T-cell (primary cell): ENCODE data around the gene COLGALT1. TPM values are rescaled to one million over a fixed set of nuclear protein-coding genes. Genes with fewer than 3 reads are reported as not detected.
"Not testable (repeated sequence)": the region's sequence is repeated elsewhere in the genome, so short reads cannot be mapped to it uniquely, and the experiment has no call there.

Experiments used
- ATAC-seq, 4 experiments: fragments of 200-7000 bp in 3 of 4; fragments of 150-1000 bp in 1 of 4; cut with Tn5 transposase; replicated peaks in 1 of 4; 1 replicate in 3 of 4; 2 replicates in 1 of 4; pipeline ENCODE4 v1.10.0; 2021; ENCODE audit warnings: moderate library complexity in 3 of 4, mild to moderate bottlenecking in 2 of 4, moderate number of reproducible peaks in 1 of 4
- CTCF ChIA-PET, 2 donors: fragments of 300-600 bp; sonication (Branson Sonifier 250); formaldehyde crosslinking; loops; one replicate each; lab custom pipeline; 2022; ENCODE audit warnings: antibody characterized with exemption in 2 of 2; lab: Charles Lee
- POLR2A ChIA-PET, 2 donors: fragments of 300-600 bp; sonication (Branson Sonifier 250); formaldehyde crosslinking; loops; one replicate each; lab custom pipeline; 2022; ENCODE audit warnings: antibody characterized with exemption in 2 of 2; lab: Charles Lee
- DNase-seq, 35 experiments: peaks; one replicate each; pipeline versions ENCODE4 v3.0.0 to v3.0.0-alpha.2; 2013 to 2023
- H3K27ac ChIP-seq: one replicate; pipeline ENCODE4 v1.5.1; 2013; ENCODE audit warnings: low read length
- H3K27me3 ChIP-seq, 2 experiments: replicated peaks in 1 of 2; 1 replicate in 1 of 2; 2 replicates in 1 of 2; pipeline versions ENCODE4 v1.6.1 to v1.7.0; 2013; ENCODE audit warnings: low read length in 1 of 2, mixed read lengths in 1 of 2; ENCODE audit not compliant: control insufficient read depth in 2 of 2, insufficient read depth in 2 of 2; ENCODE audit errors: extremely low read depth in 1 of 2
- H3K36me3 ChIP-seq, 2 donors: 1 replicate in 1 of 2; 2 replicates in 1 of 2; pipeline versions ENCODE4 v1.6.1 to v1.7.0; 2013; ENCODE audit warnings: low read length in 1 of 2; ENCODE audit not compliant: control insufficient read depth in 2 of 2, insufficient read depth in 1 of 2; ENCODE audit errors: extremely low read depth in 1 of 2
- H3K4me1 ChIP-seq, 2 experiments: 1 replicate in 1 of 2; 2 replicates in 1 of 2; pipeline versions ENCODE4 v1.6.1 to v1.7.0; 2013; ENCODE audit warnings: low read length in 2 of 2, mixed read lengths in 1 of 2; ENCODE audit not compliant: insufficient read depth in 2 of 2, control insufficient read depth in 1 of 2; ENCODE audit errors: extremely low read depth in 1 of 2
- H3K4me3 ChIP-seq, 2 donors: 1 replicate in 1 of 2; 2 replicates in 1 of 2; pipeline versions ENCODE4 v1.5.1 to v1.7.0; 2013; ENCODE audit warnings: mild to moderate bottlenecking in 2 of 2, low read length in 1 of 2, moderate library complexity in 1 of 2; ENCODE audit not compliant: control insufficient read depth in 1 of 2; ENCODE audit errors: extremely low read depth in 1 of 2
- H3K9me3 ChIP-seq: 2 replicates; pipeline ENCODE4 v1.7.0; 2013
- H3K27ac Mint-ChIP-seq, 2 donors: one replicate each; pipeline ENCODE4 v1.8.0; 2020 to 2021; ENCODE audit warnings: mild to moderate bottlenecking in 2 of 2, mixed read lengths in 2 of 2
- H3K27me3 Mint-ChIP-seq, 2 donors: one replicate each; pipeline ENCODE4 v1.8.0; 2021 to 2022; ENCODE audit warnings: mixed read lengths in 2 of 2
- H3K36me3 Mint-ChIP-seq: one replicate; pipeline ENCODE4 v1.8.0; 2021; ENCODE audit warnings: mixed read lengths
- H3K4me1 Mint-ChIP-seq, 3 donors: one replicate each; pipeline ENCODE4 v1.8.0; 2020 to 2022; ENCODE audit warnings: mixed read lengths in 3 of 3, mild to moderate bottlenecking in 1 of 3
- H3K4me3 Mint-ChIP-seq, 3 donors: one replicate each; pipeline ENCODE4 v1.8.0; 2020 to 2022; ENCODE audit warnings: mild to moderate bottlenecking in 3 of 3, mixed read lengths in 3 of 3, moderate library complexity in 3 of 3
- H3K9me3 Mint-ChIP-seq, 3 donors: one replicate each; pipeline ENCODE4 v1.8.0; 2020 to 2022; ENCODE audit warnings: mixed read lengths in 3 of 3
- WGBS: methylation state at CpG from one replicate; pipeline ENCODE4 v1.1.5; 2013; ENCODE audit warnings: missing lambda C conversion rate; ENCODE audit not compliant: insufficient coverage; 5-methylcytosine and 5-hydroxymethylcytosine counted together
- total RNA-seq, 35 experiments: library from RNA in 6 of 35; stranded (reverse) in 6 of 35; fragments of 120-200 nt in 1 of 35; gene quantifications; one replicate each; pipeline versions ENCODE4 v1.2.1 to v1.2.4 and lab custom pipeline; 2013 to 2026

COLGALT1 gene
- total RNA-seq, 5 donors from 2014 or later (not counting 1 experiment from before 2014, with no cell fraction given), result 43.0 to 78.1 (median 70.8) TPM

- not testable (repeated sequence) for DNase-seq, H3K4me3 ChIP-seq, H3K36me3 Mint-ChIP-seq, H3K36me3 ChIP-seq, ATAC-seq, H3K9me3 ChIP-seq, H3K27me3 Mint-ChIP-seq, H3K27ac ChIP-seq, H3K4me3 Mint-ChIP-seq, H3K27me3 ChIP-seq, H3K9me3 Mint-ChIP-seq, H3K27ac Mint-ChIP-seq
- H3K4me1 ChIP-seq, result peaks cover 11 to 18% of the 10 kb centered on the region in 2 experiments
- ChIA-PET CTCF (interaction anchor here in 1 of 2 donors (0.6 kb wide), 1 partner anchor 1640 kb away, joined by 5 read pairs; no protein-coding TSS in a partner anchor), POLR2A (interaction anchor here in 1 of 2 donors (0.7 kb wide), 1 partner anchor 893 kb away, joined by 4 read pairs; no protein-coding TSS in a partner anchor)
- no CpG with 5 or more reads among the region's 4 CpGs for WGBS
- H3K4me1 Mint-ChIP-seq, result peaks cover 14 to 17% (median 17%) of the 10 kb centered on the region in 3 donors
These were observed 2.7 kb upstream of the COLGALT1 start for GRCh38 chr19:17552735-17553134.

DNA sequence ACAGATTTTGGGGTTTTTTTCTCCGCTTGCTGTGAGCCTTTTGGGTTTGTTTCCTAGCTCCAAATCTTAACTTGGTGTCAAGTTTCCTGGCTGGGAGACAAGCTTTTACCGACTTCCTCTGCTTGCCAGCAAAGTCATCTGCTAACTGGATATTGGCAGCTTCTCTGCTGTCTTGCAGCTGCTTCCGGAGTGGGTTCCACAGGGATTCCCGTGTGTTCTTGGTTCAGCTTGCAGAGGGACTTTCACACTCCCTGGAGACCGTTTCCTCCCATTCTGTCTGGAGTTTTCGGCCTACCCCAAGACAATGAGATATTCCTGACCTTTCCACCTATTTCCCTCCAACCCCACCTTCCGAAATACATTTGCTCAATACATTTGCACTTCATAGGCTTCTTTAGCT lies 2.2 kb upstream of the COLGALT1 start:
- Histone ChIP-seq H3K9me3 (no peaks in the 10 kb centered on the region), H3K4me1 (peaks cover 11 to 18% of the 10 kb centered on the region in 2 experiments), H3K27me3 (no peaks in the 10 kb centered on the region), H3K27ac (no peak overlapping the region), H3K4me3 (no peak overlapping the region), H3K36me3 (no peaks in the 10 kb centered on the region)
- no peak overlapping the region for H3K27ac Mint-ChIP-seq
- WGBS, result 70% methylated on average over 6 of the region's 7 CpGs
- no peaks in the 10 kb centered on the region for H3K9me3 Mint-ChIP-seq
- H3K36me3 Mint-ChIP-seq, result no peaks in the 10 kb centered on the region
- DNase-seq (no peak), ATAC-seq (no peak)
- H3K4me1 Mint-ChIP-seq, result peaks cover 14 to 17% (median 17%) of the 10 kb centered on the region in 3 donors
- ChIA-PET CTCF (no interaction called here), POLR2A (interaction anchor here in 1 of 2 donors (0.7 kb wide), 1 partner anchor 894 kb away, joined by 4 read pairs; no protein-coding TSS in a partner anchor)
- H3K4me3 Mint-ChIP-seq, result no peak overlapping the region
- H3K27me3 Mint-ChIP-seq, result no peaks in the 10 kb centered on the region

GRCh38 chr19:17554968-17555479 lies 425 bp upstream of the COLGALT1 start:
- H3K27me3 ChIP-seq, result no peaks in the 10 kb centered on the region
- peaks cover 11 to 18% of the 10 kb centered on the region in 2 experiments for H3K4me1 ChIP-seq
- CTCF ChIA-PET, result no interaction called here
- peak overlapping the region; percentile 69 to 90 for H3K4me3 ChIP-seq
- Mint-ChIP-seq H3K9me3 (no peaks in the 10 kb centered on the region), H3K4me1 (peaks cover 14 to 21% (median 21%) of the 10 kb centered on the region in 3 donors), H3K36me3 (peaks cover 8% of the 10 kb centered on the region), H3K27me3 (no peaks in the 10 kb centered on the region), H3K27ac (no peak overlapping the region), H3K4me3 (peak overlapping the region; percentile 70 to 80 (median 74))
- H3K36me3 ChIP-seq, result peaks cover 7 to 8% of the 10 kb centered on the region in 2 donors
- 21% methylated on average over 15 of the region's 19 CpGs for WGBS
- peak overlapping the region; percentile 27 for H3K27ac ChIP-seq
- DNase-seq (peak in 1 of 35 experiments; percentile 4), ATAC-seq (peak in 1 of 4 experiments; percentile 0)
- POLR2A ChIA-PET, result no interaction called here
- no peaks in the 10 kb centered on the region for H3K9me3 ChIP-seq

DNA sequence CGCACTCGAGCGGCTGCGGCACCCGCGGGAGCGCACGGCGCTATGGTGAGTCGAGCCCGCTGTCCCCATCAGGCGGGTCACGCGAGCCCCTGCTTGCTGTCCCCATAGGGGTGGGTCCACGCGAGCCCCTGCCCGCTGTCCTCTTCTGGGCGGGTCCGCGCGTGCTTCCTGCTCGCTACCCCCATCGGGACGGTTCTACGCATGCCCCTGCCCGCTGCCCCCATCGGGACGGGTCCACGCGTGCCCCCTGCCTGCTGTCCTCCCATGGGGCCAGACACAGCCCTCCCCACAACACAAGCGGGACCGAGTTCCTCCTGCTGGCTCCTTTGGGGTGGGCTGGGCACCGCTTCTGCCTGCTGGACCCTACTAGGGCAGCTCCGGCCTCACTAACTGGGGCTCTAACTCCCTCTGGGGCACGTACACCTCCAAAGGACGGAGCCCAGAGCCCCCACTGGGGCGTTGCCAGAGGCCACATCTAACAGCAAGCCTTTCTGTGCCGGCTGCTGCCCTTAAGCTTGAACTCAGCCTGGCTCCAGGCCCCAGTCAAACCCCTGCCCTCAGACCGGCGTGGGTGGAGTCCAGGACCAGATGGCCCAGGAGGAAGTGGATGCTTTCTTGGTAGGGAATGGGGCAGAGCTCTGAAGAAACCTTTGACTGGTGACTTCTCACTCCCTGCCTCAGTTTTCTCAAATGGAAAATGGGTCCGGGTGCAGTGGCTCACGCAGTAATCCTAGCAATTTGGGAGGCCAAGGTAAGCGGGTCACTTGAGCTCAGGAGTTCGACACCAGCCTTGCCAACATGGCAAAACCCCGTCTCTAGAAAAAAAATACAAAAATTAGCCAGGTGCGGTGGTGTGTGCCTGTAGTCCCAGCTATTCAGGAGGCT lies 722 bp downstream of the COLGALT1 start:
- CTCF ChIA-PET, result no interaction called here
- peaks cover 14% of the 10 kb centered on the region for H3K36me3 Mint-ChIP-seq

GRCh38 chr19:17556995-17557394 lies 1.5 kb downstream of the COLGALT1 start:
- Histone ChIP-seq H3K27ac (no peak overlapping the region), H3K36me3 (peaks cover 12 to 18% of the 10 kb centered on the region in 2 donors), H3K4me1 (peaks cover 11 to 18% of the 10 kb centered on the region in 2 experiments), H3K9me3 (no peaks in the 10 kb centered on the region), H3K27me3 (no peaks in the 10 kb centered on the region), H3K4me3 (no peak overlapping the region)
- ChIA-PET CTCF (no interaction called here), POLR2A (no interaction called here)
- WGBS, result 75% methylated on average over 5 of the region's 7 CpGs
- Mint-ChIP-seq H3K4me3 (peak overlapping the region; percentile 77 to 83 (median 80)), H3K9me3 (no peaks in the 10 kb centered on the region), H3K27me3 (no peaks in the 10 kb centered on the region), H3K36me3 (peaks cover 16% of the 10 kb centered on the region), H3K4me1 (peaks cover 14 to 25% (median 25%) of the 10 kb centered on the region in 3 donors), H3K27ac (no peak overlapping the region)
- ATAC-seq, result no peak
- no peak for DNase-seq

More for the DNA sequence above, 722 bp downstream of the COLGALT1 start:
- Mint-ChIP-seq H3K4me1 (peaks cover 14 to 25% (median 23%) of the 10 kb centered on the region in 3 donors), H3K4me3 (peak overlapping the region; percentile 77 to 83 (median 80)), H3K27ac (peak overlapping the region; percentile 6 to 46), H3K9me3 (no peaks in the 10 kb centered on the region), H3K27me3 (no peaks in the 10 kb centered on the region)
- peaks cover 12 to 17% of the 10 kb centered on the region in 2 donors for H3K36me3 ChIP-seq
- 7% methylated on average over 42 of the region's 46 CpGs for WGBS
- no peaks in the 10 kb centered on the region for H3K27me3 ChIP-seq
- H3K27ac ChIP-seq, result peak overlapping the region; percentile 47
- ATAC-seq, result peak in 3 of 4 experiments; percentile 34 to 44 (median 38)
- peak in 4 of 35 experiments; percentile 10 to 21 (median 11) for DNase-seq
- POLR2A ChIA-PET, result no interaction called here
- H3K9me3 ChIP-seq, result no peaks in the 10 kb centered on the region
- H3K4me3 ChIP-seq, result peak overlapping the region; percentile 69 to 90
- peaks cover 11 to 18% of the 10 kb centered on the region in 2 experiments for H3K4me1 ChIP-seq

DNA sequence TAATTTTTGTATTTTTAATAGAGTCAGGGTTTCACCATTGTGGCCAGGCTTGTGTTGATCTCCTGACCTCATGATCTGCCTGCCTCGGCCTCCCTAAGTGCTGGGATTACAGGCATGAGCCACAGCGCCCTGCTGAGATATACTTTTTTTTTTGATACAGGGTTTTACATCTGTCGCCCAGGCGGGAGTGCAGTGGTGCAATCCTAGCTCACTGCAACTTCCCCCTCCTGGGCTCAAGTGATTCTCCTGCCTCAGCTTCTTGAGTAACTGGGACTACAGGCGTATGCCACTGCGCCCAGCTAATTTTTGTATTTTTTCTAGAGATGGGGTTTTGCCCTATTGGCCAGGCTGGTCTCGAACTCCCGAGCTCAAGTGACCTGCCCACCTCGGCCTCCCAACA lies 2.0 kb downstream of the COLGALT1 start:
- POLR2A ChIA-PET, result no interaction called here
- no peak overlapping the region for H3K27ac ChIP-seq
- H3K4me3 ChIP-seq, result no peak overlapping the region
- H3K4me1 ChIP-seq, result peaks cover 11 to 18% of the 10 kb centered on the region in 2 experiments
- Mint-ChIP-seq H3K27me3 (no peaks in the 10 kb centered on the region), H3K4me1 (peaks cover 14 to 26% (median 25%) of the 10 kb centered on the region in 3 donors), H3K27ac (no peak overlapping the region), H3K9me3 (no peaks in the 10 kb centered on the region), H3K36me3 (peaks cover 16% of the 10 kb centered on the region), H3K4me3 (peak overlapping the region; percentile 77 to 83 (median 80))
- H3K9me3 ChIP-seq, result no peaks in the 10 kb centered on the region
- H3K36me3 ChIP-seq, result peaks cover 12 to 21% of the 10 kb centered on the region in 2 donors
- 100% methylated on average over 1 of the region's 9 CpGs for WGBS
- CTCF ChIA-PET, result no interaction called here
- H3K27me3 ChIP-seq, result no peaks in the 10 kb centered on the region
- no peak for DNase-seq
- no peak for ATAC-seq
